Measurements from ENCODE around the gene DENND1C. TPM values are rescaled to one million over a fixed set of nuclear protein-coding genes. Genes with fewer than 3 reads are reported as not detected.

Gene DENND1C
- total and polyA plus RNA-seq, 9 of the 15 experiments (the other 6 are each of a cell fraction or from before 2014, with no cell fraction given) = 0.03 to 1.2 (median 0.32) TPM; not detected in 1

DNA sequence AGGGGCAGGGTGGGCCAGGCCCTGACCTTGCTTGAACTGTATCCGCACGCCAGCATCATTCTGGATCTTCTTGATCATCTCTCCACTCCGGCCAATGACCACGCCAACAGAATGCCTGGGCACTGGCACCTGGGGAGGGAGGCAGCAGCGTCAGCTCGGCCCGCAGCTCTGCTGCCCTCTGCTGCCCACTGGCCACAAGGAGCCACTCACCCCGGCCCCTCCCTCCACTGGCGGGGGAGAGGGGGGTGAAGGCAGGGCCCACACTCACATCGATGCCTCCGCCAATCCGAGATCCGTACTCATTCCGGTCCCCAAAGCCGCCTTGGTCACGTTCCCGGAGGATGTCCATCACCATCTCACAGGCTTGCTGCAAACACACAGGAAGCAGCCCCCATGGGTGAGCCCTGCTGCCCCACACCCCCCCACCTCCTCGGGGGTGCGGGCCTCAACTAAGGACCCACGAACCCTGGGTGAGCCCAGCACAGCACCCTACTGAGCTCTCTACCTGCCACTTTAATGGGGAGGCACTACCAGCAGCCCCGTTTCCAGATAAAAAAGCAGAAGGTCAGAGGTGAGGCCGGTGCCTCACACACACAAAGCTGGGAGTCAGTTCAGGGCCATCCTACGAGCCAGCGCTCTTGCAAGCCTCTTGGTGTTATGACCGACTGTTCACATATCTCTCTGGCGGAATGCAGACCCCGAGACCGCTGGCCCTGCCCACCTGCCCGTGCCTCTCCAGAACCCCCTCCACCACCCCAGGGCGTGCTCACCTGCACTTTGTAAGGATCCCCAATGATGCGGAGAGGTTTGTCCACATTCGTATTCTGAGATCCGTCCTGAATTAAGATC lies 63.6 kb downstream of the DENND1C start (continued):
- TF ChIP-seq, protein P1, sequence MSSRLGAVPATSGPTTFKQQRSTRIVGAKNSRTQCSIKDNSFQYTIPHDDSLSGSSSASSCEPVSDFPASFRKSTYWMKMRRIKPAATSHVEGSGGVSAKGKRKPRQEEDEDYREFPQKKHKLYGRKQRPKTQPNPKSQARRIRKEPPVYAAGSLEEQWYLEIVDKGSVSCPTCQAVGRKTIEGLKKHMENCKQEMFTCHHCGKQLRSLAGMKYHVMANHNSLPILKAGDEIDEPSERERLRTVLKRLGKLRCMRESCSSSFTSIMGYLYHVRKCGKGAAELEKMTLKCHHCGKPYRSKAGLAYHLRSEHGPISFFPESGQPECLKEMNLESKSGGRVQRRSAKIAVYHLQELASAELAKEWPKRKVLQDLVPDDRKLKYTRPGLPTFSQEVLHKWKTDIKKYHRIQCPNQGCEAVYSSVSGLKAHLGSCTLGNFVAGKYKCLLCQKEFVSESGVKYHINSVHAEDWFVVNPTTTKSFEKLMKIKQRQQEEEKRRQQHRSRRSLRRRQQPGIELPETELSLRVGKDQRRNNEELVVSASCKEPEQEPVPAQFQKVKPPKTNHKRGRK (tag; IDR thresholded peaks at IDR 0.05) = no peak
- TF ChIP-seq POLR2B (IDR thresholded peaks at IDR 0.05; ENCODE audit: low read depth, partially characterized antibody) (no peak), RBM25 (IDR thresholded peaks at IDR 0.05; ENCODE audit: low read depth, low read length, severe bottlenecking) (no peak), GABPA (tag; conservative IDR thresholded peaks at IDR 0.05; ENCODE audit: low read depth) (no peak), ZNF431 (CRISPR knock-in tag; IDR thresholded peaks at IDR 0.05) (no peak), CEBPB (tag; IDR thresholded peaks at IDR 0.05) (no peak), SUPT5H (IDR thresholded peaks at IDR 0.05) (0 out of 2 replicates have a peak, but pooled peaks have one; percentile 9), SREBF2 (CRISPR knock-in tag; IDR thresholded peaks at IDR 0.05) (no peak), MCM7 (IDR thresholded peaks at IDR 0.05) (no peak), ILF3 (IDR thresholded peaks at IDR 0.05; ENCODE audit: borderline replicate concordance) (no peak)
- TF ChIP-seq, protein P2, sequence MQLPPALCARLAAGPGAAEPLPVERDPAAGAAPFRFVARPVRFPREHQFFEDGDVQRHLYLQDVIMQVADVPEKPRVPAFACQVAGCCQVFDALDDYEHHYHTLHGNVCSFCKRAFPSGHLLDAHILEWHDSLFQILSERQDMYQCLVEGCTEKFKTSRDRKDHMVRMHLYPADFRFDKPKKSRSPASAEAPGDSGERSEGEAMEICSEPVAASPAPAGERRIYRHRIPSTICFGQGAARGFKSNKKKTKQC (CRISPR knock-in tag; IDR thresholded peaks at IDR 0.05) = no peak
- TF ChIP-seq, protein P3, sequence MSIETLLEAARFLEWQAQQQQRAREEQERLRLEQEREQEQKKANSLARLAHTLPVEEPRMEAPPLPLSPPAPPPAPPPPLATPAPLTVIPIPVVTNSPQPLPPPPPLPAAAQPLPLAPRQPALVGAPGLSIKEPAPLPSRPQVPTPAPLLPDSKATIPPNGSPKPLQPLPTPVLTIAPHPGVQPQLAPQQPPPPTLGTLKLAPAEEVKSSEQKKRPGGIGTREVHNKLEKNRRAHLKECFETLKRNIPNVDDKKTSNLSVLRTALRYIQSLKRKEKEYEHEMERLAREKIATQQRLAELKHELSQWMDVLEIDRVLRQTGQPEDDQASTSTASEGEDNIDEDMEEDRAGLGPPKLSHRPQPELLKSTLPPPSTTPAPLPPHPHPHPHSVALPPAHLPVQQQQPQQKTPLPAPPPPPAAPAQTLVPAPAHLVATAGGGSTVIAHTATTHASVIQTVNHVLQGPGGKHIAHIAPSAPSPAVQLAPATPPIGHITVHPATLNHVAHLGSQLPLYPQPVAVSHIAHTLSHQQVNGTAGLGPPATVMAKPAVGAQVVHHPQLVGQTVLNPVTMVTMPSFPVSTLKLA (conservative IDR thresholded peaks at IDR 0.05) = no peak
- TF ChIP-seq, protein P4, sequence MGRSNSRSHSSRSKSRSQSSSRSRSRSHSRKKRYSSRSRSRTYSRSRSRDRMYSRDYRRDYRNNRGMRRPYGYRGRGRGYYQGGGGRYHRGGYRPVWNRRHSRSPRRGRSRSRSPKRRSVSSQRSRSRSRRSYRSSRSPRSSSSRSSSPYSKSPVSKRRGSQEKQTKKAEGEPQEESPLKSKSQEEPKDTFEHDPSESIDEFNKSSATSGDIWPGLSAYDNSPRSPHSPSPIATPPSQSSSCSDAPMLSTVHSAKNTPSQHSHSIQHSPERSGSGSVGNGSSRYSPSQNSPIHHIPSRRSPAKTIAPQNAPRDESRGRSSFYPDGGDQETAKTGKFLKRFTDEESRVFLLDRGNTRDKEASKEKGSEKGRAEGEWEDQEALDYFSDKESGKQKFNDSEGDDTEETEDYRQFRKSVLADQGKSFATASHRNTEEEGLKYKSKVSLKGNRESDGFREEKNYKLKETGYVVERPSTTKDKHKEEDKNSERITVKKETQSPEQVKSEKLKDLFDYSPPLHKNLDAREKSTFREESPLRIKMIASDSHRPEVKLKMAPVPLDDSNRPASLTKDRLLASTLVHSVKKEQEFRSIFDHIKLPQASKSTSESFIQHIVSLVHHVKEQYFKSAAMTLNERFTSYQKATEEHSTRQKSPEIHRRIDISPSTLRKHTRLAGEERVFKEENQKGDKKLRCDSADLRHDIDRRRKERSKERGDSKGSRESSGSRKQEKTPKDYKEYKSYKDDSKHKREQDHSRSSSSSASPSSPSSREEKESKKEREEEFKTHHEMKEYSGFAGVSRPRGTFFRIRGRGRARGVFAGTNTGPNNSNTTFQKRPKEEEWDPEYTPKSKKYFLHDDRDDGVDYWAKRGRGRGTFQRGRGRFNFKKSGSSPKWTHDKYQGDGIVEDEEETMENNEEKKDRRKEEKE (IDR thresholded peaks at IDR 0.05; ENCODE audit: borderline replicate concordance in 1 of 2, control insufficient read depth in 1 of 2, low read depth in 2 of 2, low read length in 1 of 2) = no peak
- TF ChIP-seq, protein P5, sequence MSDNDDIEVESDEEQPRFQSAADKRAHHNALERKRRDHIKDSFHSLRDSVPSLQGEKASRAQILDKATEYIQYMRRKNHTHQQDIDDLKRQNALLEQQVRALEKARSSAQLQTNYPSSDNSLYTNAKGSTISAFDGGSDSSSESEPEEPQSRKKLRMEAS (CRISPR knock-in tag; IDR thresholded peaks at IDR 0.05) = no peak
- TF ChIP-seq, protein P6, sequence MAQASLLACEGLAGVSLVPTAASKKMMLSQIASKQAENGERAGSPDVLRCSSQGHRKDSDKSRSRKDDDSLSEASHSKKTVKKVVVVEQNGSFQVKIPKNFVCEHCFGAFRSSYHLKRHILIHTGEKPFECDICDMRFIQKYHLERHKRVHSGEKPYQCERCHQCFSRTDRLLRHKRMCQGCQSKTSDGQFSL (CRISPR knock-in tag; IDR thresholded peaks at IDR 0.05) = peak; percentile 73
- TF ChIP-seq, protein P6 (tag; IDR thresholded peaks at IDR 0.05) = peak in 1 of 2 experiments; percentile 31; a peak in 1 of 4 replicates
- TF ChIP-seq, protein P7, sequence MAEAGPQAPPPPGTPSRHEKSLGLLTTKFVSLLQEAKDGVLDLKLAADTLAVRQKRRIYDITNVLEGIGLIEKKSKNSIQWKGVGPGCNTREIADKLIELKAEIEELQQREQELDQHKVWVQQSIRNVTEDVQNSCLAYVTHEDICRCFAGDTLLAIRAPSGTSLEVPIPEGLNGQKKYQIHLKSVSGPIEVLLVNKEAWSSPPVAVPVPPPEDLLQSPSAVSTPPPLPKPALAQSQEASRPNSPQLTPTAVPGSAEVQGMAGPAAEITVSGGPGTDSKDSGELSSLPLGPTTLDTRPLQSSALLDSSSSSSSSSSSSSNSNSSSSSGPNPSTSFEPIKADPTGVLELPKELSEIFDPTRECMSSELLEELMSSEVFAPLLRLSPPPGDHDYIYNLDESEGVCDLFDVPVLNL (CRISPR knock-in tag; IDR thresholded peaks at IDR 0.05; ENCODE audit: low read depth) = no peak

Measured in K562 (cell line).